ENCODE data around the gene OR4F6.
"Not testable (repeated sequence)": the region's sequence is repeated elsewhere in the genome, so short reads cannot be mapped to it uniquely, and the experiment has no call there.

OR4F6 gene

GRCh38 chr15:101803209-101803608 is at the start of gene OR4F6:
Gene OR4F6 (plus strand): TSS chr15:101803509. CDS start chr15:101805720, 2,211 bp downstream.
- Histone ChIP-seq H3K4me1 (ENCODE audit: low read length) (no peaks in the 10 kb centered on the region), H2AFZ (ENCODE audit: low read length) (no peak within 1 kb of the TSS), H3F3A (ENCODE audit: insufficient read depth, low read length) (no peaks in the 10 kb centered on the region), H3K27ac (ENCODE audit: low read length) (no peak within 1 kb of the TSS), H3K4me2 (ENCODE audit: low read depth, low read length) (no peak within 1 kb of the TSS), H3K9me2 (replicated peaks; ENCODE audit: insufficient read depth, low read length) (no peaks in the 10 kb centered on the region), H3K36me3 (replicated peaks; ENCODE audit: insufficient read depth, low read length) (no peaks in the 10 kb centered on the region), H3K9me3 (replicated peaks; ENCODE audit: insufficient read depth, low read length) (no peaks in the 10 kb centered on the region), H3K9ac (ENCODE audit: low read length) (no peak within 1 kb of the TSS), H3K4me3 (ENCODE audit: low read length) (no peak within 1 kb of the TSS), H4K20me1 (ENCODE audit: insufficient read depth, low read length) (no peaks in the 10 kb centered on the region), H3K79me2 (ENCODE audit: low read length) (no peaks in the 10 kb centered on the region), H3K27me3 (replicated peaks; ENCODE audit: insufficient read depth, low read length) (no peaks in the 10 kb centered on the region)
- TF ChIP-seq EZH2phosphoT487 (IDR thresholded peaks at IDR 0.05; ENCODE audit: low read length): no peak
- TF ChIP-seq, protein P1, sequence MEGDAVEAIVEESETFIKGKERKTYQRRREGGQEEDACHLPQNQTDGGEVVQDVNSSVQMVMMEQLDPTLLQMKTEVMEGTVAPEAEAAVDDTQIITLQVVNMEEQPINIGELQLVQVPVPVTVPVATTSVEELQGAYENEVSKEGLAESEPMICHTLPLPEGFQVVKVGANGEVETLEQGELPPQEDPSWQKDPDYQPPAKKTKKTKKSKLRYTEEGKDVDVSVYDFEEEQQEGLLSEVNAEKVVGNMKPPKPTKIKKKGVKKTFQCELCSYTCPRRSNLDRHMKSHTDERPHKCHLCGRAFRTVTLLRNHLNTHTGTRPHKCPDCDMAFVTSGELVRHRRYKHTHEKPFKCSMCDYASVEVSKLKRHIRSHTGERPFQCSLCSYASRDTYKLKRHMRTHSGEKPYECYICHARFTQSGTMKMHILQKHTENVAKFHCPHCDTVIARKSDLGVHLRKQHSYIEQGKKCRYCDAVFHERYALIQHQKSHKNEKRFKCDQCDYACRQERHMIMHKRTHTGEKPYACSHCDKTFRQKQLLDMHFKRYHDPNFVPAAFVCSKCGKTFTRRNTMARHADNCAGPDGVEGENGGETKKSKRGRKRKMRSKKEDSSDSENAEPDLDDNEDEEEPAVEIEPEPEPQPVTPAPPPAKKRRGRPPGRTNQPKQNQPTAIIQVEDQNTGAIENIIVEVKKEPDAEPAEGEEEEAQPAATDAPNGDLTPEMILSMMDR (IDR thresholded peaks at IDR 0.05; ENCODE audit: low read length): no peak
- no peak for TF ChIP-seq EZH2 (optimal IDR thresholded peaks at IDR 0.05; ENCODE audit: low read depth, low read length)
- DNase-seq: no peak

GRCh38 chr15:101764669-101765339 is 38.5 kb upstream of the OR4F6 start:
- H3K4me2 ChIP-seq (ENCODE audit: low read depth, low read length); H2AFZ ChIP-seq (ENCODE audit: low read length); H3K27ac ChIP-seq (ENCODE audit: low read length); DNase-seq; H3K36me3 ChIP-seq (replicated peaks; ENCODE audit: insufficient read depth, low read length); H3K4me3 ChIP-seq (ENCODE audit: low read length); H3K79me2 ChIP-seq (ENCODE audit: low read length); H3K9me3 ChIP-seq (replicated peaks; ENCODE audit: insufficient read depth, low read length); H3K27me3 ChIP-seq (replicated peaks; ENCODE audit: insufficient read depth, low read length); H3K9me2 ChIP-seq (replicated peaks; ENCODE audit: insufficient read depth, low read length); H4K20me1 ChIP-seq (ENCODE audit: insufficient read depth, low read length); H3K4me1 ChIP-seq (ENCODE audit: low read length); H3F3A ChIP-seq (ENCODE audit: insufficient read depth, low read length); H3K9ac ChIP-seq (ENCODE audit: low read length): not testable (repeated sequence)

GRCh38 chr15:101765340-101765671 is 38.0 kb upstream of the OR4F6 start:
- DNase-seq; H3F3A ChIP-seq (ENCODE audit: insufficient read depth, low read length); H3K27ac ChIP-seq (ENCODE audit: low read length); H2AFZ ChIP-seq (ENCODE audit: low read length); H3K4me1 ChIP-seq (ENCODE audit: low read length); H3K36me3 ChIP-seq (replicated peaks; ENCODE audit: insufficient read depth, low read length); H3K79me2 ChIP-seq (ENCODE audit: low read length); H3K9ac ChIP-seq (ENCODE audit: low read length); H3K9me2 ChIP-seq (replicated peaks; ENCODE audit: insufficient read depth, low read length); H3K27me3 ChIP-seq (replicated peaks; ENCODE audit: insufficient read depth, low read length); H4K20me1 ChIP-seq (ENCODE audit: insufficient read depth, low read length); H3K9me3 ChIP-seq (replicated peaks; ENCODE audit: insufficient read depth, low read length); H3K4me2 ChIP-seq (ENCODE audit: low read depth, low read length); H3K4me3 ChIP-seq (ENCODE audit: low read length): not testable (repeated sequence)

- no peaks in the 10 kb centered on the region for H3K27me3 ChIP-seq (replicated peaks; ENCODE audit: insufficient read depth, low read length)
- no peaks in the 10 kb centered on the region for H3K79me2 ChIP-seq (ENCODE audit: low read length)
- H3K36me3 ChIP-seq (replicated peaks; ENCODE audit: insufficient read depth, low read length): no peaks in the 10 kb centered on the region
- no peak overlapping the region for H3K4me2 ChIP-seq (ENCODE audit: low read depth, low read length)
- H3K4me3 ChIP-seq (ENCODE audit: low read length): no peak overlapping the region
- H3F3A ChIP-seq (ENCODE audit: insufficient read depth, low read length): no peaks in the 10 kb centered on the region
- no peak overlapping the region for H2AFZ ChIP-seq (ENCODE audit: low read length)
- no peaks in the 10 kb centered on the region for H3K9me2 ChIP-seq (replicated peaks; ENCODE audit: insufficient read depth, low read length)
- no peak overlapping the region for H3K27ac ChIP-seq (ENCODE audit: low read length)
- H3K4me1 ChIP-seq (ENCODE audit: low read length): no peaks in the 10 kb centered on the region
- no peaks in the 10 kb centered on the region for H4K20me1 ChIP-seq (ENCODE audit: insufficient read depth, low read length)
- no peak for DNase-seq
- H3K9me3 ChIP-seq (replicated peaks; ENCODE audit: insufficient read depth, low read length): no peaks in the 10 kb centered on the region
- H3K9ac ChIP-seq (ENCODE audit: low read length): no peak overlapping the region
- TF ChIP-seq, protein P1 (IDR thresholded peaks at IDR 0.05; ENCODE audit: low read length): no peak
- TF ChIP-seq EZH2phosphoT487 (IDR thresholded peaks at IDR 0.05; ENCODE audit: low read length) (no peak), EZH2 (optimal IDR thresholded peaks at IDR 0.05; ENCODE audit: low read depth, low read length) (no peak)
Observed at GRCh38 chr15:101765772-101766456, 37.4 kb upstream of the OR4F6 start.

DNA sequence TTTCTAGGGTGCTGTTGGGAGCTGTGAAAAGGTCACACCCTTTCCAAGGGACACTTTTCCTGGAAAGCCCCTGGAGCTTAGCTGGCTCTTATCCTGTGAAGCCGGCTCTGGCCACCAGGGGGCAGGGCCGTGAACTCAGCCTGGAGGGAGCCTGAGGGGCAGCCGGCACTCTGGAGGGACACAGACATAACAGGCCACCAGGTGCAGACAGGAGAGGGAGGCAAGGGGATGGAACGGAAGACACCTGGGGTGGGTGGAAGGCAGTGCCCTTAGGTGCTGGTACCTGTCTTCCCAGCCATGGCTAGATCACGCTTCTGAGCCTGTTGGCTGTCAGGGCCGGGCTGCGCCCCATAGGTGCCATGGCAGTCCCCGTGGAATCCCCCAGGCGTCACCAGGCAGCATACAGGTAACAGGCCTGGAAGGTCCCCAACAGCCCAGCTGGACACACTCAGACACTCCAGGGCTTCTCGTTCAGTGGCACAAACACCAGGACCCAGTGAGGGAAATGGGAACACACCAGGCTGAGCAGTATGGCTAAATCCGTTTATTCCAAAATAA is 36.1 kb upstream of the OR4F6 start:
- not testable (repeated sequence) for H4K20me1 ChIP-seq (ENCODE audit: insufficient read depth, low read length); H3K79me2 ChIP-seq (ENCODE audit: low read length); H3K27ac ChIP-seq (ENCODE audit: low read length); H3K36me3 ChIP-seq (replicated peaks; ENCODE audit: insufficient read depth, low read length); H3F3A ChIP-seq (ENCODE audit: insufficient read depth, low read length); H3K27me3 ChIP-seq (replicated peaks; ENCODE audit: insufficient read depth, low read length); H3K9me3 ChIP-seq (replicated peaks; ENCODE audit: insufficient read depth, low read length); H2AFZ ChIP-seq (ENCODE audit: low read length); H3K4me2 ChIP-seq (ENCODE audit: low read depth, low read length); H3K9ac ChIP-seq (ENCODE audit: low read length); H3K4me3 ChIP-seq (ENCODE audit: low read length); DNase-seq; H3K4me1 ChIP-seq (ENCODE audit: low read length); H3K9me2 ChIP-seq (replicated peaks; ENCODE audit: insufficient read depth, low read length)
